WTC11 (cell line): Measurements from ENCODE around the gene SLC24A3. TPM values are rescaled to one million over a fixed set of nuclear protein-coding genes. Genes with fewer than 3 reads are reported as not detected.

Experiments
- ATAC-seq: fragments of 200-7000 bp; cut with Tn5 transposase; 2 replicates; pipeline ENCODE4 v1.10.0; 2021; ENCODE audit warnings: mild to moderate bottlenecking, moderate library complexity
- CTCF ChIA-PET: fragments of 300-600 bp; sonication (Branson Sonifier 250); formaldehyde crosslinking; loops from one replicate; lab custom pipeline; 2021; ENCODE audit warnings: antibody characterized with exemption; lab: Charles Lee
- POLR2A ChIA-PET: fragments of 350-600 bp; sonication (Branson Sonifier 250); formaldehyde crosslinking; loops from one replicate; lab custom pipeline; 2021; ENCODE audit warnings: antibody characterized with exemption; lab: Charles Lee
- DNase-seq: peaks from one replicate; pipeline ENCODE4 v3.0.0; 2021; ENCODE audit warnings: low spot score
- H3K27ac Mint-ChIP-seq: 2 replicates; pipeline ENCODE4 v1.8.0; 2021; ENCODE audit warnings: mixed read lengths
- H3K27me3 Mint-ChIP-seq: 2 replicates; pipeline ENCODE4 v1.8.0; 2021; ENCODE audit warnings: low read depth, mild to moderate bottlenecking, moderate library complexity, mixed read lengths
- H3K36me3 Mint-ChIP-seq: 2 replicates; pipeline ENCODE4 v1.8.0; 2021; ENCODE audit warnings: mixed read lengths
- H3K4me1 Mint-ChIP-seq: 2 replicates; pipeline ENCODE4 v1.8.0; 2022; ENCODE audit warnings: mixed read lengths
- H3K4me3 Mint-ChIP-seq: 2 replicates; pipeline ENCODE4 v1.8.0; 2021; ENCODE audit warnings: mild to moderate bottlenecking, moderate library complexity, mixed read lengths
- H3K9me3 Mint-ChIP-seq: 2 replicates; pipeline ENCODE4 v1.8.0; 2021; ENCODE audit warnings: mixed read lengths
- AR ChIP-seq: fragments of 250-450 bp; sonication (Bioruptor Pico); IDR thresholded peaks from 2 replicates; pipeline ENCODE4 v1.9.0; 2021; ENCODE audit warnings: mild to moderate bottlenecking
- ATF2 ChIP-seq: sonication (generic); formaldehyde crosslinking; IDR thresholded peaks from 2 replicates; pipeline ENCODE4 v1.8.1; 2022; ENCODE audit warnings: low read depth, missing genetic modification reagents, borderline replicate concordance
- E2F4 ChIP-seq: sonication (generic); formaldehyde crosslinking; IDR thresholded peaks from 2 replicates; pipeline ENCODE4 v1.8.1; 2022; ENCODE audit warnings: low read depth, mild to moderate bottlenecking, moderate library complexity, missing genetic modification reagents, borderline replicate concordance
- GABPB1 ChIP-seq: sonication (generic); formaldehyde crosslinking; IDR thresholded peaks from 2 replicates; pipeline ENCODE4 v1.8.1; 2023; ENCODE audit warnings: mild to moderate bottlenecking, missing genetic modification reagents
- IRF2 ChIP-seq: sonication (generic); formaldehyde crosslinking; IDR thresholded peaks from 2 replicates; pipeline ENCODE4 v1.8.0; 2022; ENCODE audit warnings: low read depth, missing genetic modification reagents, borderline replicate concordance
- NFATC4 ChIP-seq: fragments of 250-450 bp; sonication (Bioruptor Pico); IDR thresholded peaks from 2 replicates; pipeline ENCODE4 v1.9.0; 2021; ENCODE audit warnings: mild to moderate bottlenecking
- NFYB ChIP-seq: sonication (generic); formaldehyde crosslinking; conservative IDR thresholded peaks from 2 replicates; pipeline ENCODE4 v1.8.0; 2022; ENCODE audit warnings: low read depth, missing genetic modification reagents
- PRDM15 ChIP-seq: sonication (generic); formaldehyde crosslinking; IDR thresholded peaks from 2 replicates; pipeline ENCODE4 v1.8.0; 2022; ENCODE audit warnings: missing genetic modification reagents
- SMAD3 ChIP-seq: sonication (generic); formaldehyde crosslinking; IDR thresholded peaks from 2 replicates; pipeline ENCODE4 v1.8.0; 2022; ENCODE audit warnings: missing genetic modification reagents, mild to moderate bottlenecking, borderline replicate concordance
- STAT6 ChIP-seq: sonication (generic); formaldehyde crosslinking; conservative IDR thresholded peaks from 2 replicates; pipeline ENCODE4 v1.8.1; 2023; ENCODE audit warnings: mild to moderate bottlenecking, low read depth, missing genetic modification reagents, moderate library complexity
- ZMAT4 ChIP-seq: fragments of 250-450 bp; sonication (Bioruptor Pico); IDR thresholded peaks from 2 replicates; pipeline ENCODE4 v1.9.0; 2021; ENCODE audit warnings: mild to moderate bottlenecking
- ZNF281 ChIP-seq: sonication (generic); formaldehyde crosslinking; IDR thresholded peaks from 2 replicates; pipeline ENCODE4 v1.8.0; 2023; ENCODE audit warnings: mild to moderate bottlenecking, missing genetic modification reagents
- ZNF317 ChIP-seq: sonication (generic); formaldehyde crosslinking; IDR thresholded peaks from 2 replicates; pipeline ENCODE4 v1.8.1; 2023; ENCODE audit warnings: low read depth, mild to moderate bottlenecking, moderate library complexity, missing genetic modification reagents, borderline replicate concordance
- ZNF416 ChIP-seq: fragments of 250-450 bp; sonication (Bioruptor Pico); IDR thresholded peaks from 2 replicates; pipeline ENCODE4 v1.9.0; 2021; ENCODE audit warnings: mild to moderate bottlenecking, inconsistent platforms
- total RNA-seq: library from RNA; stranded (reverse); gene quantifications from 3 replicates; pipeline ENCODE4 v1.2.3, GENCODE V29; 2021

Gene SLC24A3
- total RNA-seq, 1 experiment from 2014 or later: 5.7 TPM

- no peak for ATAC-seq
- Mint-ChIP-seq H3K9me3 (peaks cover 27% of the 10 kb centered on the region), H3K27me3 (no peaks in the 10 kb centered on the region), H3K27ac (no peak overlapping the region), H3K4me1 (no peaks in the 10 kb centered on the region)
- ChIA-PET POLR2A (no interaction called here), CTCF (interaction anchor here (1.0 kb wide), 1 partner anchor 183 kb away, joined by 3 read pairs; no protein-coding TSS in a partner anchor)
- TF ChIP-seq STAT6 (CRISPR knock-in tag) (no peak), NFYB (no peak), ZNF281 (CRISPR knock-in tag) (no peak), IRF2 (CRISPR knock-in tag) (no peak)
- TF ChIP-seq, all 79 proteins: peak for 0
- Mint-ChIP-seq H3K36me3 (peaks cover 12% of the 10 kb centered on the region), H3K4me3 (no peak overlapping the region)
- DNase-seq: no peak
Measured at GRCh38 chr20:19446246-19446645, 233.8 kb downstream of the SLC24A3 start.

- no peak for DNase-seq
- ATAC-seq: no peak
- Mint-ChIP-seq H3K27me3 (no peaks in the 10 kb centered on the region), H3K9me3 (peaks cover 6% of the 10 kb centered on the region), H3K36me3 (peaks cover under 1% of the 10 kb centered on the region), H3K4me1 (peaks cover 3% of the 10 kb centered on the region), H3K4me3 (no peak overlapping the region), H3K27ac (no peak overlapping the region)
- TF ChIP-seq ATF2 (no peak), ZNF317 (CRISPR knock-in tag) (no peak), ZNF416 (no peak), ZMAT4 (CRISPR knock-in tag) (no peak)
- CTCF ChIA-PET: no interaction called here
- POLR2A ChIA-PET: no interaction called here
Measured at GRCh38 chr20:19448632-19449031, 236.2 kb downstream of the SLC24A3 start.

- POLR2A ChIA-PET: no interaction called here
- TF ChIP-seq NFATC4 (CRISPR knock-in tag): no peak
- TF ChIP-seq E2F4 (CRISPR knock-in tag): no peak
- TF ChIP-seq PRDM15 (CRISPR knock-in tag): no peak
- TF ChIP-seq GABPB1 (CRISPR knock-in tag): no peak
- no peak for TF ChIP-seq AR (CRISPR knock-in tag)
- TF ChIP-seq SMAD3 (CRISPR knock-in tag): no peak
- peaks cover 2% of the 10 kb centered on the region for H3K9me3 Mint-ChIP-seq
- CTCF ChIA-PET: no interaction called here
- ATAC-seq (no peak; the same call in 1 of the 2 replicates), DNase-seq (no peak)
- no peak overlapping the region for H3K27ac Mint-ChIP-seq
- H3K27me3 Mint-ChIP-seq: no peaks in the 10 kb centered on the region
- H3K36me3 Mint-ChIP-seq: no peaks in the 10 kb centered on the region
- H3K4me1 Mint-ChIP-seq: peaks cover 8% of the 10 kb centered on the region
- no peak overlapping the region for H3K4me3 Mint-ChIP-seq
Measured at GRCh38 chr20:19449051-19449450, 236.6 kb downstream of the SLC24A3 start.
